ENCODE results near the gene EFEMP2.

EFEMP2 gene

GRCh38 chr11:65871811-65872548 is 620 bp downstream of the EFEMP2 start:
- H3K27me3 ChIP-seq (ENCODE audit: low read length): no peaks in the 10 kb centered on the region
- no peak overlapping the region for H3K4me2 ChIP-seq (ENCODE audit: low read depth, low read length, poor library complexity, severe bottlenecking)
- no peaks in the 10 kb centered on the region for H3K9me2 ChIP-seq (replicated peaks; ENCODE audit: insufficient read depth, low read length)
- H3F3A ChIP-seq (ENCODE audit: insufficient read depth): no peaks in the 10 kb centered on the region
- H3K9ac ChIP-seq (ENCODE audit: low read length): no peak overlapping the region
- H3K79me2 ChIP-seq (ENCODE audit: insufficient read depth, low read length): no peaks in the 10 kb centered on the region
- H3K9me3 ChIP-seq (ENCODE audit: insufficient read depth, low read length): no peaks in the 10 kb centered on the region
- H3K27ac ChIP-seq (ENCODE audit: low read depth, low read length): no peak overlapping the region
- H4K20me1 ChIP-seq (ENCODE audit: low read depth, low read length): no peaks in the 10 kb centered on the region
- TF ChIP-seq CTCF (IDR thresholded peaks at IDR 0.05; ENCODE audit: insufficient read depth, low read length, poor library complexity, severe bottlenecking) (no peak), EZH2phosphoT487 (conservative IDR thresholded peaks at IDR 0.05; ENCODE audit: low read length) (no peak)
- no peak overlapping the region for H2AFZ ChIP-seq (ENCODE audit: low read depth, low read length, severe bottlenecking)
- H3K36me3 ChIP-seq (ENCODE audit: low read length): no peaks in the 10 kb centered on the region
- H3K4me3 ChIP-seq (ENCODE audit: insufficient read depth, low read length, poor library complexity, severe bottlenecking): no peak overlapping the region

- Histone ChIP-seq H3K27me3 (ENCODE audit: low read length) (no peaks in the 10 kb centered on the region), H3K9ac (ENCODE audit: low read length) (no peak overlapping the region), H3K27ac (ENCODE audit: low read depth, low read length) (no peak overlapping the region), H3K9me3 (ENCODE audit: insufficient read depth, low read length) (no peaks in the 10 kb centered on the region), H3K36me3 (ENCODE audit: low read length) (no peaks in the 10 kb centered on the region), H2AFZ (ENCODE audit: low read depth, low read length, severe bottlenecking) (no peak overlapping the region), H3F3A (ENCODE audit: insufficient read depth) (no peaks in the 10 kb centered on the region), H3K4me3 (ENCODE audit: insufficient read depth, low read length, poor library complexity, severe bottlenecking) (no peak overlapping the region), H3K9me2 (replicated peaks; ENCODE audit: insufficient read depth, low read length) (no peaks in the 10 kb centered on the region), H4K20me1 (ENCODE audit: low read depth, low read length) (no peaks in the 10 kb centered on the region), H3K79me2 (ENCODE audit: insufficient read depth, low read length) (no peaks in the 10 kb centered on the region), H3K4me2 (ENCODE audit: low read depth, low read length, poor library complexity, severe bottlenecking) (no peak overlapping the region)
- TF ChIP-seq EZH2phosphoT487 (conservative IDR thresholded peaks at IDR 0.05; ENCODE audit: low read length): no peak
- TF ChIP-seq CTCF (IDR thresholded peaks at IDR 0.05; ENCODE audit: insufficient read depth, low read length, poor library complexity, severe bottlenecking): no peak
These were observed 1.6 kb downstream of the EFEMP2 start for GRCh38 chr11:65870706-65871681.

GRCh38 chr11:65870307-65870658 is 2.3 kb downstream of the EFEMP2 start:
- H3K27ac ChIP-seq (ENCODE audit: low read depth, low read length): no peak overlapping the region
- H3K36me3 ChIP-seq (ENCODE audit: low read length): no peaks in the 10 kb centered on the region
- no peaks in the 10 kb centered on the region for H3K9me2 ChIP-seq (replicated peaks; ENCODE audit: insufficient read depth, low read length)
- no peak overlapping the region for H3K4me3 ChIP-seq (ENCODE audit: insufficient read depth, low read length, poor library complexity, severe bottlenecking)
- H3F3A ChIP-seq (ENCODE audit: insufficient read depth): no peaks in the 10 kb centered on the region
- H3K9me3 ChIP-seq (ENCODE audit: insufficient read depth, low read length): no peaks in the 10 kb centered on the region
- H3K79me2 ChIP-seq (ENCODE audit: insufficient read depth, low read length): no peaks in the 10 kb centered on the region
- no peak overlapping the region for H2AFZ ChIP-seq (ENCODE audit: low read depth, low read length, severe bottlenecking)
- no peak for TF ChIP-seq CTCF (IDR thresholded peaks at IDR 0.05; ENCODE audit: insufficient read depth, low read length, poor library complexity, severe bottlenecking)
- TF ChIP-seq EZH2phosphoT487 (conservative IDR thresholded peaks at IDR 0.05; ENCODE audit: low read length): no peak
- no peaks in the 10 kb centered on the region for H4K20me1 ChIP-seq (ENCODE audit: low read depth, low read length)
- no peak overlapping the region for H3K9ac ChIP-seq (ENCODE audit: low read length)
- H3K4me2 ChIP-seq (ENCODE audit: low read depth, low read length, poor library complexity, severe bottlenecking): no peak overlapping the region
- no peaks in the 10 kb centered on the region for H3K27me3 ChIP-seq (ENCODE audit: low read length)
